GM10847 (cell line): ENCODE measurements around the gene WAPL.

Experiments
- POLR2A ChIP-seq: IDR thresholded peaks from 2 replicates; pipeline ENCODE4 v1.6.1; 2011; ENCODE audit not compliant: insufficient read length; ENCODE audit errors: extremely low read depth

The WAPL gene

GRCh38 chr10:86489071-86489810, 32.4 kb downstream of the WAPL start:
- TF ChIP-seq POLR2A: no peak

- no peak for TF ChIP-seq POLR2A
Measured at GRCh38 chr10:86486856-86487255, 34.7 kb downstream of the WAPL start.

- no peak for TF ChIP-seq POLR2A
Measured at GRCh38 chr10:86483664-86484063, 37.9 kb downstream of the WAPL start.

- no peak for TF ChIP-seq POLR2A
Measured at GRCh38 chr10:86481761-86482160, 39.8 kb downstream of the WAPL start.

DNA sequence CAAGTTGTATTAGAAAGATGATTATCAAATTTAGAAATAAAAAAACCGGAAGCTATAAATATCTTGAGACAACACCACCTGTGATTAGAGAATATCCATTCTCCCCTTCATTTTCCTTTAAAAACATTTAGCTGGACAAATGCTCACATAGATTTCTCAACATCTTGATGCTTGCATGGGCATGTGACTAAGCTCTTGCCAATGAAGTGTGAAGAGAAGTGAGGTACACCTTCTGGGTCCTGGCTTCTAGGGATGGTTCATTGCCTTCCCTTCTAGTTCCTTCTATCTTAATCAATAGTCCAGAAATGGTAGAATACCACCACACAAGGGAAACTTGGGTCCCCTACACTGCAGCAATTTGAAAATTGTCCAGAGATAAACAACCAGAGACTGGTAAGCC, 41.0 kb downstream of the WAPL start:
- TF ChIP-seq POLR2A: no peak

- no peak for TF ChIP-seq POLR2A
Measured at GRCh38 chr10:86472061-86472460, 49.5 kb downstream of the WAPL start.

GRCh38 chr10:86461963-86462804, 59.4 kb downstream of the WAPL start:
- TF ChIP-seq POLR2A: no peak

DNA sequence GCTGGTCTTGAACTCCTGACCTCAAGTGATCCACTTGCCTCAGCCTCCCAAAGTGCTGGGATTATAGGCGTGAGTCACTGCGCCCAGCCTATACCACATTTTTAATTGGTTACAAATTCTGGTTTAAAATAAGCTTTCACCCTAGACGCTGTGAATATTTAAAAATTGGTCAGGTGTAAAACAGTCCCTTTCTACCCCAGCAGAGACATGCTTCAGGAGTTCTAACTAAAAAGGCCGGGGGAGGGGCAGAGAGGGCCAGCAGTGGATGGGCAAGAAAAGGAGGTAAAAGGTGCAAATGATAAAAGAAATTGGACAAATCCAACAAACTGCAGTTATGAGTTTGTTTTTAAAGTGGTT, 70.0 kb downstream of the WAPL start:
- TF ChIP-seq POLR2A: no peak

- TF ChIP-seq POLR2A: no peak
Measured at GRCh38 chr10:86450806-86451603, 70.6 kb downstream of the WAPL start.

DNA sequence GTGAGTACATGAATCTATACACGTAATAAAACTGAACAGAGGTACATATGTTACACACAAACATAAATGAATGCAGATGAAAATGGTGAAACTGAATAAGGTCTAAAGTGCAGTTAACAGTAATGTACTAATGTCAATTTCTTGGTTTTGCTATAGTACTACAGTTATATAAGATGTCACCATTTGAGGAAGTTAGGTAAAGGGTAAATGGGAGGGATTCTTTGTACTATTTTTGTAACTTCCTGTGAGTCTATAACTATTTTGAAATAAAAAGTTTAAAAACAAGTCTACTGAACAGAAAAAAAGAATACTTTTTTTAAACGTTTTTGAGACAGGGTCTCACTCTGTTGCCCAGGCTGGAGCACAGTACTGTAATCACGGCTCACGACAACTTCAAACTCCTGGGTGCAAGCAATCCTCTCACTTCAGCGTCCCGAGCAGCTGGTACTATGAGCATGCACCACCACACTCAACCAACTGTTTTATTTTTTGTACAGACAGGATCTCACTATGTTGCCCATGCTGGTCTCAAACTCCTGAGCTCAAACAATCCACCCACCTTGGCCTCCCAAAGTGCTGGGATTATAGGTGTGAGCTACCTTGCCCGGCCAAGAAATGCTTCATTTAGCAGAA, 71.5 kb downstream of the WAPL start:
- TF ChIP-seq POLR2A: no peak

DNA sequence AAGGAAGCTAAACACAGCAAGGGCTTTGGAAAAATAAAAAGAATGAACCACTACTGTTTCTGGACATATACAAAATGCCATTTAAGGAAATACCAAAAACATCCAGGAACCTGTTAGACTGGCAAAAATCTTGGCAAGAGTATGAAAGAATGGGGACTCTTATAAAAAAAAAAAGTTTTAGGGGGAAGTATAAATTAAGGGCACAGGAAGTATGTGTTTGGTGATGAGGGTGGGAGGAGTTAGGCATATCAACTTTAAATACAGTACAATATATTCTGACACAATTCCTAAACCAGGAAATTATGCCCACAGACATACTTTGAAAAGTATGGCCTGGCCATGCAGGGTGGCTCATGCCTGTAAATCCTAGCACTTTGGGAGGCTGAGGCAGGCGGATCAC, 74.2 kb downstream of the WAPL start:
- TF ChIP-seq POLR2A: no peak

DNA sequence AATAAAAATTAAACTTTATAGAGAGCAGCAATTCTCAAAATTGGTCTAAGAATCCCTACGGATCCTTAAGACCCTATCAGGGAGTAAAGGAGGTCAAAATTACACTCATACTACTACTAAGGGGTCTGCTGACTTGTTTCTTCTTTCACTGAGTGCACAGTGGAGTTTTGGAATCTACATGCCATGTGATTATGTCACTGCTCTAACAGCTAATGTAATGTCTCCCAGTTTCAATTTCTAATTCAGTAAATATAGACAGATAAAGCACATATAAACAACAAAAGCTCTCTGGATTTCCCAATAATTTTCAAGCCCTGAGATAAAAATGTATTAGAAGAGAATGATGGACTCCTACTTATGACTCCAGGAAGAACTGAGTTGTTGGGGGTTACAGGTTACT, 74.6 kb downstream of the WAPL start:
- no peak for TF ChIP-seq POLR2A

DNA sequence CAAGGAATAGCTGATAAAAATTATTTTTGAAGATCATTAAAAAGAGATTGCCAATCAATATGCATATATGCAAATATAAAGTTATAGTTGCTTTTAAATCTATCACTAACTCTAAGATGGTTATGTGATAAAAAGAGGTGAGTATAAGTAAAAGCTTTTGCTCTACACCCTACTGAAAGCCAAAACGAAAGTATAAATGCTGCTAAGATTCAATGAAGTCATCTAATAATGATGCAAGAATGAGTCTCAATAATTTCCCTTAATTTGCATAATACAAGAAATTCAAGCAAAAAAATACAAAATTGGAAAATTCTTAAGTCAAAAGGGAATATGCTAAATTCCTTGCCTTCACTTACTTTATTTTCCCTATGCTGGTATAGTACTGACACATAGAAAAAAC, 75.2 kb downstream of the WAPL start:
- TF ChIP-seq POLR2A: no peak

GRCh38 chr10:86443936-86444335, 77.7 kb downstream of the WAPL start:
- TF ChIP-seq POLR2A: no peak

GRCh38 chr10:86443069-86443468, 78.5 kb downstream of the WAPL start:
- no peak for TF ChIP-seq POLR2A
